Left lung (tissue), 10 donors: Measurements from ENCODE around the gene TP53TG5. TPM values are rescaled to one million over a fixed set of nuclear protein-coding genes. Genes with fewer than 3 reads are reported as not detected.

ENCODE experiments used
- ATAC-seq: fragments of 200-7000 bp; cut with Tn5 transposase; one replicate; pipeline ENCODE4 v1.9.1; 2020; ENCODE audit warnings: moderate library complexity
- DNase-seq, 4 donors: peaks; one replicate each; pipeline ENCODE4 v3.0.0-alpha.2; 2013 to 2020
- H3K27ac ChIP-seq, 2 donors: fragments of 200-600 bp; sonication (generic) in 1 of 2; one replicate each; pipeline versions ENCODE4 v1.5.0 to v1.8.0; 2020 to 2021
- H3K27me3 ChIP-seq, 2 donors: fragments of 200-600 bp; sonication (generic) in 1 of 2; one replicate each; pipeline versions ENCODE4 v1.5.0 to v1.8.0; 2020 to 2021
- H3K36me3 ChIP-seq, 2 donors: fragments of 200-600 bp; sonication (generic) in 1 of 2; one replicate each; pipeline versions ENCODE4 v1.5.0 to v1.8.0; 2020 to 2021
- H3K4me1 ChIP-seq, 2 donors: fragments of 200-600 bp; one replicate each; pipeline ENCODE4 v1.8.0; 2021
- H3K4me3 ChIP-seq, 2 donors: fragments of 200-600 bp; sonication (generic) in 1 of 2; one replicate each; pipeline versions ENCODE4 v1.5.0 to v1.8.0; 2020 to 2021; ENCODE audit warnings: mild to moderate bottlenecking in 1 of 2
- H3K9me3 ChIP-seq, 2 donors: fragments of 200-600 bp; sonication (generic) in 1 of 2; one replicate each; pipeline versions ENCODE4 v1.5.0 to v1.8.0; 2020 to 2021
- intact Hi-C, 2 donors: fragments of 100-400 bp; cut with DNase I; formaldehyde crosslinking; loops; one replicate each; pipeline versions ENCODE4 v1.11.2 to v1.14.2; 2022
- polyA plus RNA-seq, 6 donors: library from polyadenylated mRNA; unstranded; fragments of 120-200 nt; gene quantifications; one replicate each; pipeline ENCODE4 v1.2.1, GENCODE V29; 2013; ENCODE audit not compliant: insufficient read length in 6 of 6
- total RNA-seq, 2 donors: library from RNA; stranded (reverse); fragmentation: NEBNext Ultra II Directional; extraction: Animal tissue kit (Norgen Biotek cat#: 25700); gene quantifications; one replicate each; pipeline ENCODE4 v1.2.1, GENCODE V29; 2021
- TF ChIP-seq, protein P1 (sequence below), 2 donors: fragments of 200-600 bp; sonication (generic) in 1 of 2; IDR thresholded peaks; one replicate each; pipeline versions ENCODE4 v1.5.0 to v1.8.0; 2021; ENCODE audit warnings: antibody characterized with exemption in 2 of 2
- donor health status: DM: no; HTN: yes; CAD: no.
- donor health status: DM: no; HTN: no; CAD: no.

The TP53TG5 gene
- total and polyA plus RNA-seq, 8 donors: 0.44 to 2.0 (median 1.6) TPM; not detected in 1

DNA sequence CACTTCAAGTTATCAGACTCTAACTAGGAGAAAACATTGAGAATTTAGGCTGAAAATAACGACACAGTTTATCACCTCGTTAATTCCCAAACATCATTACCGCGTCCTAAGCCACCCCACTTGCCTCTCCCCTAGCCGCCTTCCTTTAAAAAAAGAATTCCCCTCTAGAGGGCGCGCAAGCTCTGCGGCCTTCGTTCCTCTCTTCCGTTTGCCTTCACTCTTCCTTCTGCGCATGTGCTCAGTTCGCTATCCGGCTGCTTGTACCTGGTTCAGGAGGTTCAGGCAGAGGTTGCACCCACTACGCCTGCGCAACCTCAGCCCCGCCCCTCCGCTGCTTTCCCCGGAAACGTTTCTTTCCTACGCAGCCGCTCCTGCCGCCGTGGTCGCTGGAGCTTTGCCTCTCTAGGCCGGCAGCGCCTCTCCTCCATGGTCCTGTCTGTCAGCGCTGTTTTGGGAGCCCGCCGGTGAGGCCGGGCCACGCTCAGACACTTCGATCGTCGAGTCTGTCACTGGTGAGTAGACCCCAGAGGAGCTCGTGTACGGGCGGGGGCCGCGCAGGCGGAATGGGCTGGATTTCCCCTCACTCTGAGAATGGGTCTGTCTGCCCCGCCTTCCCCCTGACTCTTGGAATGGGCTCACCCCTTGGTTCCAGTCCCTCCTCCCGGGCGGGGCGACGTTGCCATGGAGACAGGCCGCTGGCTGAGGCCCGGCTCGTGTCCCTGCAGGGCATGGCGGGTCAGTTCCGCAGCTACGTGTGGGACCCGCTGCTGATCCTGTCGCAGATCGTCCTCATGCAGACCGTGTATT lies 15.1 kb downstream of the TP53TG5 start, which contains the start of gene SYS1:
Gene SYS1, plus strand, starts transcription at position 353 of the 807 bp plus-strand sequence. Its CDS starts 376 bp downstream, at position 729.
- Histone ChIP-seq H3K27ac (peak within 1 kb of the TSS; percentile 94 to 97), H3K27me3 (no peaks in the 10 kb centered on the region), H3K36me3 (peaks cover 0 to 28% of the 10 kb centered on the region in 2 donors), H3K9me3 (no peaks in the 10 kb centered on the region), H3K4me3 (peak within 1 kb of the TSS; percentile 72 to 77), H3K4me1 (peaks cover 36 to 85% of the 10 kb centered on the region in 2 donors)
- ATAC-seq: peak; percentile 90
- intact Hi-C loops: loop anchor here in 1 of 2 donors (2.0 kb wide), 1 partner anchor 74 kb away; no protein-coding TSS in a partner anchor
- TF ChIP-seq, protein P1, sequence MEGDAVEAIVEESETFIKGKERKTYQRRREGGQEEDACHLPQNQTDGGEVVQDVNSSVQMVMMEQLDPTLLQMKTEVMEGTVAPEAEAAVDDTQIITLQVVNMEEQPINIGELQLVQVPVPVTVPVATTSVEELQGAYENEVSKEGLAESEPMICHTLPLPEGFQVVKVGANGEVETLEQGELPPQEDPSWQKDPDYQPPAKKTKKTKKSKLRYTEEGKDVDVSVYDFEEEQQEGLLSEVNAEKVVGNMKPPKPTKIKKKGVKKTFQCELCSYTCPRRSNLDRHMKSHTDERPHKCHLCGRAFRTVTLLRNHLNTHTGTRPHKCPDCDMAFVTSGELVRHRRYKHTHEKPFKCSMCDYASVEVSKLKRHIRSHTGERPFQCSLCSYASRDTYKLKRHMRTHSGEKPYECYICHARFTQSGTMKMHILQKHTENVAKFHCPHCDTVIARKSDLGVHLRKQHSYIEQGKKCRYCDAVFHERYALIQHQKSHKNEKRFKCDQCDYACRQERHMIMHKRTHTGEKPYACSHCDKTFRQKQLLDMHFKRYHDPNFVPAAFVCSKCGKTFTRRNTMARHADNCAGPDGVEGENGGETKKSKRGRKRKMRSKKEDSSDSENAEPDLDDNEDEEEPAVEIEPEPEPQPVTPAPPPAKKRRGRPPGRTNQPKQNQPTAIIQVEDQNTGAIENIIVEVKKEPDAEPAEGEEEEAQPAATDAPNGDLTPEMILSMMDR (IDR thresholded peaks at IDR 0.05): peak; percentile 69 to 81
- peak; percentile 98 to 100 (median 99) for DNase-seq

DNA sequence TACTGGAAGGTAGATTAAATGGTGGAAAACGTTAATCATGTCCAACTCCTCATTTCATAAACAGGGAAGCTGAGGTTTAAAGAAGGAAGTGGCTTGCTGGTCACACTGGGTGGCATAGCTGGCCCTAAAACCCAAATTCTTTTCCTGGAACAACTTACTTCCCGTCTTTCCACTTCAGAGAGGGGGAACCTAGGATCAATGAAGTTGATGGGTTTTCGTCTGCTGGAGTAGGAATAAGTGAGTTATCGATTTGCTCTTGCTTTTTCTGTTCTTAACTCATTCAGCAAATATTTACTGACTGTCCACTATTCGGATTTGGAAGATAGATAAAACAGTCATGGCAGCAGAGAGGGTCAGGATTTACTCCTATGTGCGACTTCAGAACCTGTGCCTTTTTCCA lies 16.3 kb downstream of the TP53TG5 start:
- H3K36me3 ChIP-seq: peaks cover 0 to 16% of the 10 kb centered on the region in 2 donors
- peak overlapping the region; percentile 94 to 97 for H3K27ac ChIP-seq
- H3K4me3 ChIP-seq: peak overlapping the region in 1 of 2 donors; percentile 77
- no peak for ATAC-seq
- H3K4me1 ChIP-seq: peaks cover 40 to 83% of the 10 kb centered on the region in 2 donors
- TF ChIP-seq, protein P1 (IDR thresholded peaks at IDR 0.05): no peak
- intact Hi-C loops: loop anchor here in 1 of 2 donors (2.0 kb wide), 1 partner anchor 75 kb away; no protein-coding TSS in a partner anchor
- H3K9me3 ChIP-seq: no peaks in the 10 kb centered on the region
- H3K27me3 ChIP-seq: no peaks in the 10 kb centered on the region
- no peak for DNase-seq

DNA sequence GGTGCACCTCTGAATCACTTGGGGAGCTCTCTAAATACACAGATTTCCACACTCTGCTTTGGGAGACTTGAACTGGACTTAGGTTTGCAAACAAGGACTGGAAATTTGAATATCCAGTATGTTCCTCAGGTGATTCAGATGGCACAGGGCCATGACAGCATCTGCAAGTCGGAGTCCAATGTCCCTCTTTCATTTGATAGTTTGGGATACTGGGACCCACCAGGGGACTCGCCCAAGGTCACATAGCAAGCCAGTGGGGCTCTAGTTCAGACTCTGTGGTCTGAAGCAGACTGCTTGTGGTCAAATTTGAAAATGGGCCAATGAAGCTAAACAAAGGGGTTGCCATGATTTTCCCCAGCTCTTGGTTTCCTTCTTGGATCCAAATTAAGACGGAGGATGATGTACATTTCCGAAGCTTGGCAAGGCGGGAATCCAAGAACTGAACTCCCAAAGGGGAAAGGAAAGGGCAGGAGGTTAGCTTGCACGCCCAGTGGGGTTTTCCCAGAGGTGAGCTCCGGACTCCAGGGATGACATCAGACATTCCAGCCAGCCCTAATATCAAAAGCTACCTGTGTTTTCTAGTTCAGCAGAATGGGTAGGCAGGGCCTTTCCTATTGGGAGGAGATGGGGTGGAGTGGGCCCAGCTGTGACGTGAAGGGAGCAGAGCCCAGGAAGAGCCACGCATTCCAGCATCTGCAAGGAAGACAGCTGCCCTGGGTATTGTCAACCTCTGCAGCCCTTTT lies 18.5 kb downstream of the TP53TG5 start:
- DNase-seq (no peak), ATAC-seq (peak; percentile 1)
- intact Hi-C loops: no loop called here
- H3K27ac ChIP-seq: peak overlapping the region; percentile 77 to 78
- H3K4me3 ChIP-seq: no peak overlapping the region
- no peaks in the 10 kb centered on the region for H3K9me3 ChIP-seq
- H3K36me3 ChIP-seq: no peaks in the 10 kb centered on the region
- no peaks in the 10 kb centered on the region for H3K27me3 ChIP-seq
- peaks cover 35 to 74% of the 10 kb centered on the region in 2 donors for H3K4me1 ChIP-seq
- TF ChIP-seq, protein P1 (IDR thresholded peaks at IDR 0.05): no peak

DNA sequence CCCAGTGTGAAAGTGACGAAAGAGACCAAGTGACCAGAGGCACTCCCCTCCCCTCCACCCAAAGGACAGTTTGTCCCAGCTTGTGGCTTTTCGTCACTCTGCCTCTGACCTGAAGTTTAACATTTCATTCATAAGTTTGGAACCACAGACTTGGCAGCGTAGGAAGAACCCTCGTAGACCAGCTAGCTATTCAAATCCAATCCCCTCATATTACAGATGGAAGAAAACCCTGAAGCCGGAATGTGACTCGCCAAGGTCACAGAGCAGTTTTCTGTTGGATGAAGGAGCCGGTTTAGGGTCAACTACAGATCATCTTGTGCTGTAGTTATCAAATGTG lies 19.1 kb downstream of the TP53TG5 start:
- intact Hi-C loops: no loop called here
- H3K4me1 ChIP-seq: peaks cover 33 to 70% of the 10 kb centered on the region in 2 donors
- H3K36me3 ChIP-seq: no peaks in the 10 kb centered on the region
- peak overlapping the region; percentile 77 to 78 for H3K27ac ChIP-seq
- TF ChIP-seq, protein P1 (IDR thresholded peaks at IDR 0.05): no peak
- peak; percentile 9 for ATAC-seq
- DNase-seq: peak in 1 of 4 donors; percentile 72
- H3K9me3 ChIP-seq: no peaks in the 10 kb centered on the region
- H3K27me3 ChIP-seq: no peaks in the 10 kb centered on the region
- no peak overlapping the region for H3K4me3 ChIP-seq
